GM19467 (cell line): ENCODE measurements around the gene MDM1.
A peak's percentile ranks its signal among the peaks of the same experiment; 100 is the strongest.

ENCODE experiments used
- ATAC-seq: cut with Tn5 transposase; IDR thresholded peaks from one replicate; pipeline ENCODE4 v1.9.1; 2021; ENCODE audit warnings: mild to moderate bottlenecking, moderate library complexity; ENCODE audit not compliant: unreplicated experiment

MDM1 gene

GRCh38 chr12:68331869-68332727 is at the start of gene MDM1:
Gene MDM1 (minus strand): TSS chr12:68332362. CDS start chr12:68332245, 117 bp downstream.
- ATAC-seq: peak; percentile 99

GRCh38 chr12:68381476-68382219 is 49.5 kb upstream of the MDM1 start:
- no peak for ATAC-seq

GRCh38 chr12:68378872-68379606 is 46.9 kb upstream of the MDM1 start:
- no peak for ATAC-seq

GRCh38 chr12:68377881-68378280 is 45.7 kb upstream of the MDM1 start:
- no peak for ATAC-seq

GRCh38 chr12:68376901-68377300 is 44.7 kb upstream of the MDM1 start:
- ATAC-seq: no peak

- ATAC-seq: no peak
Observed at GRCh38 chr12:68375756-68376695, 43.9 kb upstream of the MDM1 start.

- ATAC-seq: peak; percentile 96
Observed at GRCh38 chr12:68374307-68374982, 42.3 kb upstream of the MDM1 start.

GRCh38 chr12:68370667-68371066 is 38.5 kb upstream of the MDM1 start:
- ATAC-seq: no peak

- no peak for ATAC-seq
Observed at GRCh38 chr12:68370006-68370590, 37.9 kb upstream of the MDM1 start.

- no peak for ATAC-seq
Observed at GRCh38 chr12:68368327-68368726, 36.2 kb upstream of the MDM1 start.

GRCh38 chr12:68367903-68368302 is 35.7 kb upstream of the MDM1 start:
- ATAC-seq: no peak

GRCh38 chr12:68367116-68367515 is 35.0 kb upstream of the MDM1 start:
- ATAC-seq: no peak

GRCh38 chr12:68364893-68365725 is 32.9 kb upstream of the MDM1 start:
- peak; percentile 78 for ATAC-seq

GRCh38 chr12:68364328-68364727 is 32.2 kb upstream of the MDM1 start:
- no peak for ATAC-seq

- no peak for ATAC-seq
Observed at GRCh38 chr12:68361953-68362352, 29.8 kb upstream of the MDM1 start.

- no peak for ATAC-seq
Observed at GRCh38 chr12:68359674-68360073, 27.5 kb upstream of the MDM1 start.

- peak; percentile 64 for ATAC-seq
Observed at GRCh38 chr12:68358532-68359485, 26.6 kb upstream of the MDM1 start.
